Measurements from ENCODE around the gene SVEP1.
"Not testable (repeated sequence)": the region's sequence is repeated elsewhere in the genome, so short reads cannot be mapped to it uniquely, and the experiment has no call there.

SVEP1 gene

GRCh38 chr9:110405858-110406443 lies 173.6 kb downstream of the SVEP1 start:
- Histone ChIP-seq H3K27ac (no peak overlapping the region), H3K4me1 (no peaks in the 10 kb centered on the region), H3K36me3 (no peaks in the 10 kb centered on the region), H3K27me3 (no peaks in the 10 kb centered on the region), H3K9ac (no peak overlapping the region), H3K4me3 (no peak overlapping the region), H3K9me3 (no peaks in the 10 kb centered on the region), H3K4me2 (no peak overlapping the region), H4K20me1 (no peaks in the 10 kb centered on the region)
- no peak for TF ChIP-seq Cebpa-rat (IDR thresholded peaks at IDR 0.05)

- H3K4me1 ChIP-seq = no peaks in the 10 kb centered on the region
- H3K27me3 ChIP-seq = no peaks in the 10 kb centered on the region
- H3K9ac ChIP-seq = no peak overlapping the region
- no peaks in the 10 kb centered on the region for H3K36me3 ChIP-seq
- no peaks in the 10 kb centered on the region for H3K9me3 ChIP-seq
- no peak overlapping the region for H3K4me3 ChIP-seq
- no peaks in the 10 kb centered on the region for H4K20me1 ChIP-seq
- H3K4me2 ChIP-seq = no peak overlapping the region
- no peak overlapping the region for H3K27ac ChIP-seq
- TF ChIP-seq Cebpa-rat (IDR thresholded peaks at IDR 0.05) = no peak; the same call in 1 of the 2 replicates
Measured at GRCh38 chr9:110404473-110404872, 175.1 kb downstream of the SVEP1 start.

DNA sequence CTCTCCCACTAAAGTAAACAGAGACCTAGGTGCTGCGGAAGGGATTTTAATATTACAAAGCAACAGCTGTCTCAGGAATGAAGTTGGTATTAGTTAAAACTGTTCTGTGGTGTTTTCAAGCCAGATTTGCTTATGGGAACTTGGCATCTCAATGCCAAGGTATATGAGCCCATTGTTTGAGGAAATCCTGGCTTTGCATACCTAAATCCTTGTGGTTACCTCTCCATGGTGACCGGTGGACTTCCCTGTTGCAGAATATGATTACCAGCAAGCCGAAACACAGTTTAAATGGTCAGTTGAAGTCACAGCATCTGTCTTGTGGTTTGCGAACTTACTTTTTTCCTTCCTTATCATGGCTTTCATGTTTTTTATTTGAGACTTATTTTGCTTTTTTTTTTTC lies 179.6 kb downstream of the SVEP1 start:
- no peaks in the 10 kb centered on the region for H3K9me3 ChIP-seq
- no peak overlapping the region for H3K4me2 ChIP-seq
- no peak for TF ChIP-seq Cebpa-rat (IDR thresholded peaks at IDR 0.05)
- no peaks in the 10 kb centered on the region for H3K27me3 ChIP-seq
- no peaks in the 10 kb centered on the region for H3K4me1 ChIP-seq
- H4K20me1 ChIP-seq = no peaks in the 10 kb centered on the region
- no peak overlapping the region for H3K9ac ChIP-seq
- no peaks in the 10 kb centered on the region for H3K36me3 ChIP-seq
- no peak overlapping the region for H3K4me3 ChIP-seq
- no peak overlapping the region for H3K27ac ChIP-seq

- not testable (repeated sequence) for H3K9ac ChIP-seq, H3K27ac ChIP-seq, H3K9me3 ChIP-seq, H3K4me3 ChIP-seq, H3K4me1 ChIP-seq, H3K36me3 ChIP-seq, H3K27me3 ChIP-seq, H4K20me1 ChIP-seq, H3K4me2 ChIP-seq
Measured at GRCh38 chr9:110398992-110399391, 180.5 kb downstream of the SVEP1 start.

GRCh38 chr9:110391826-110392485 lies 187.6 kb downstream of the SVEP1 start:
- H3K27me3 ChIP-seq = no peaks in the 10 kb centered on the region
- TF ChIP-seq Cebpa-rat (IDR thresholded peaks at IDR 0.05) = no peak
- H3K4me1 ChIP-seq = no peaks in the 10 kb centered on the region
- H3K27ac ChIP-seq = no peak overlapping the region
- no peaks in the 10 kb centered on the region for H3K36me3 ChIP-seq
- H3K4me2 ChIP-seq = no peak overlapping the region
- H4K20me1 ChIP-seq = no peaks in the 10 kb centered on the region
- no peak overlapping the region for H3K4me3 ChIP-seq
- peaks cover 9% of the 10 kb centered on the region; the same call in 1 of the 2 replicates for H3K9me3 ChIP-seq
- no peak overlapping the region for H3K9ac ChIP-seq

DNA sequence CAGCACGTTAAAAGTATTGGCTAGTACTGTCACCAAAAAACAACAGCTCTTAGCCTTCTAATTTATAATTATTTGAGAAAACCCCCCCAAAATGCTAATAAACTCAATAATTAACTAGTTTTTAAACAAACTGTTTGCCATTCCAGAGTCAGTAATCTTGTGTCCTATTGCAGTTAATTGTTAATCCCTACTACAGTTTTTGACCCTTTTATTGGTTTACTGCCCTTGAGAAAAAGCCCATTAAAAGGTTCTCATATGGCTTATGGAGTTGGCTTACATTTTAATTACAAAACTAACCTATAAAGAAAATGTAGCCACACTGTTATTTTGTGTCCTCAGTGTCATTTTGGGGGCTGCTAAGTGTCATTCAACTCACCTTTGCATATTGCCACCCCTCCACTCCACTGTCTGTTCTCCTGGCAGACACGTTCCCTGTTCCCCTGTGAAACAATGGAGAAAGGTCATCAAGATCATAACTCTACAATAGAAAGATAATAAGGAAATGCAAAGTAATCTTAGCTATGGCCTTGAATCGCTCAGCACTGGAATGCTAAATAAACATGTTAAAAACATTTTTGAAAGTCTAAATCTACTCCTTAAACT lies 190.3 kb downstream of the SVEP1 start:
- no peak for TF ChIP-seq Cebpa-rat (IDR thresholded peaks at IDR 0.05)
- H3K27ac ChIP-seq = no peak overlapping the region

DNA sequence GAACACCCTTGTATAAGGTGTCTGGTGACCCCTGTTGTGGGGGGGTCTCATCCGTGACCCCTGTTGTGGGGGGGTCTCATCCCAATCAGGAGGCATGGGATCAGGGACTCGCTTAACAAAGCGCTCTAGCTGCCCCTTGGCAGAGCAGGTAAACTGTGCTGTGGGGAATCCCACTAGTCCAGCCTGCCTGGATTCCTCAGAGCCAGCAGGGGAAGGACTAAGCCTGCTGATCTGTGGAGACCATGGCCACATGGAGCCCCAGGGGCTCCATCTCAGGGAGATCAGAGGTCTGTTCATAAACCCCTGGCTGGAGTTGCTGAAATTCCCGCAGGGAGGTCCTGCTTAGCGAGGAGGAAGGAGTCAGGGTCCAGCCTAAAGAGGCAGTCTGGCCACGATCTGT lies 196.1 kb downstream of the SVEP1 start:
- H3K4me2 ChIP-seq = no peak overlapping the region
- H3K36me3 ChIP-seq = no peaks in the 10 kb centered on the region
- no peak overlapping the region for H3K9ac ChIP-seq
- TF ChIP-seq Cebpa-rat (IDR thresholded peaks at IDR 0.05) = no peak
- H3K27me3 ChIP-seq = no peaks in the 10 kb centered on the region
- no peak overlapping the region for H3K4me3 ChIP-seq
- no peaks in the 10 kb centered on the region for H3K4me1 ChIP-seq
- H4K20me1 ChIP-seq = no peaks in the 10 kb centered on the region
- H3K27ac ChIP-seq = no peak overlapping the region
- H3K9me3 ChIP-seq = no peaks in the 10 kb centered on the region

More for the DNA sequence above, 190.3 kb downstream of the SVEP1 start:
- Histone ChIP-seq H4K20me1 (no peaks in the 10 kb centered on the region), H3K27me3 (no peaks in the 10 kb centered on the region), H3K4me1 (no peaks in the 10 kb centered on the region), H3K9me3 (peaks cover 9% of the 10 kb centered on the region; the same call in 1 of the 2 replicates), H3K4me2 (no peak overlapping the region), H3K9ac (no peak overlapping the region), H3K36me3 (no peaks in the 10 kb centered on the region), H3K4me3 (no peak overlapping the region)

DNA sequence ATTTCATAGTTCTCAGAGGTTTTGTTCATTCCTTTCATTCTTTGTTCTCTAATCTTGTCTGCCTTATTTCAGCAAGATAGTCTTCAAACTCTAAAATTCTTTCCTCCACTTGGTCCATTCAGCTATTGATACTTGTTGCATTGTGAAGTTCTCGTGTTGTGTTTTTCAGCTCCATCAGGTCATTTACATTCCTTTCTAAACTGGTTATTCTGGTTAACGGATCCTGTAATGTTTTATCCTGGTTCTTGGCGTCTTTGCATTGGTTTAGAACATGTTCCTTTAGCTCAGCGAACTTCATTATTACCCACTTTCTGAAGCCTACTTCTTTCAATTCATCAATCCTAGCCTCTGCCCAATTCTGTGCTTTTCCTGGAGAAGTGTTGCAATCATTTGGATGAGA lies 196.8 kb downstream of the SVEP1 start:
- H3K4me3 ChIP-seq = no peak overlapping the region
- H3K4me2 ChIP-seq = no peak overlapping the region
- no peaks in the 10 kb centered on the region for H3K36me3 ChIP-seq
- H3K27me3 ChIP-seq = no peaks in the 10 kb centered on the region
- no peaks in the 10 kb centered on the region for H3K9me3 ChIP-seq
- H4K20me1 ChIP-seq = no peaks in the 10 kb centered on the region
- H3K4me1 ChIP-seq = no peaks in the 10 kb centered on the region
- no peak overlapping the region for H3K9ac ChIP-seq
- no peak overlapping the region for H3K27ac ChIP-seq
- no peak for TF ChIP-seq Cebpa-rat (IDR thresholded peaks at IDR 0.05)

DNA sequence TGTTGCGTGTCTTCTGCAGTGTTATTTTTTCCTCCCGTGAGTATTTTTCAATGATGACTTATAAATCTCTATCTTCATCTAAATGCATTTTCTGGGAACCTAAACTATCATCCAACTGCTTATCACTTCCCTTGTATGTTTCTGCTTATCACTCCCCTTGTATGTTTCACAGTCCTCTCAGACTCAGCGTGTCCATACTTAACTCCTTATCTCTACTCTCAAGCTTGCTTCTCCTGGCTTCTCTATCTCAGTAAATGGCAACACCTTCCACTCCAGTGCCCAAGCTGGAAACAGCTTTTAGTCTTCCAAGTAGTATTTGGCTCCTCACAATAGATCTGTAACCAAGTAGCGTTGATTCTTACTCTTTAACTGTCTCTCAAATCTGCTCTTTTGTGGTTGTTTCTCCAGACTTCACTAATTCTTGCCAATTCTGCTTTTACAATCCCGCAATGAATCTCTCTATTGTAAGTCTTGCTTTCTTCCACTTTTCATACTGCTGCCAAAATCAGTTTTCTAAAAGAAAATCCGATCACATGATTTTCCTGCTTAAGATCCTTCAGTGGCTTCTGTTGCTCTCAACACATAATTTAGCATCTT lies 208.0 kb downstream of the SVEP1 start:
- TF ChIP-seq Cebpa-rat (IDR thresholded peaks at IDR 0.05) = no peak
- no peak overlapping the region for H3K4me2 ChIP-seq
- no peaks in the 10 kb centered on the region for H3K27me3 ChIP-seq

DNA sequence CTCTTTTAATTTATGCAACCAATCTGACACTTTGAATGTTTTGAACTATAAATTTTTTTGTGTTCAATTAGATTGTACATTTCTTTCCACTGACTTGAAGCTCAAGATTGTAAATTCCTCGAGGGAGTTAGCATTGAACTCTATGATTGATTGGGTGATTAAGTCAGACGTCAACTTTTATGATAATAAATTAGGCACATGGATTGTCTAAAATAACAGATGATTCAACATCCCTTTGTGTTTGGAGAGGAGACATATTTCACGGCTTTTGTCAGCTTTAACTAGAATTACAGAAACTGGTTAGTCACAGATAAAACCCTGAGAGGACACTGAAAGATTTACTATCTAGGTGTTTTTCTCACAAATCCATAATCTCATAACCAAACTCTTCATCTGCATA lies 209.2 kb downstream of the SVEP1 start:
- Histone ChIP-seq H3K9me3 (no peaks in the 10 kb centered on the region), H3K4me1 (no peaks in the 10 kb centered on the region), H3K27ac (no peak overlapping the region), H3K36me3 (no peaks in the 10 kb centered on the region), H3K27me3 (no peaks in the 10 kb centered on the region), H3K9ac (no peak overlapping the region), H4K20me1 (no peaks in the 10 kb centered on the region), H3K4me2 (no peak overlapping the region), H3K4me3 (no peak overlapping the region)
- TF ChIP-seq Cebpa-rat (IDR thresholded peaks at IDR 0.05) = no peak

More for the DNA sequence above, 208.0 kb downstream of the SVEP1 start:
- Histone ChIP-seq H3K36me3 (no peaks in the 10 kb centered on the region), H3K27ac (no peak overlapping the region), H3K9ac (no peak overlapping the region), H3K4me3 (no peak overlapping the region), H4K20me1 (no peaks in the 10 kb centered on the region), H3K9me3 (no peaks in the 10 kb centered on the region), H3K4me1 (no peaks in the 10 kb centered on the region)
